HFF-Myc (cell line): ENCODE data around the gene IFITM2.
A peak's percentile ranks its signal among the peaks of the same experiment; 100 is the strongest.

Experiments
- DNase-seq: peaks from one replicate; pipeline ENCODE4 v3.0.0-alpha.2; 2011; ENCODE audit warnings: low read depth; ENCODE audit errors: extremely low read depth
- H3K4me3 ChIP-seq: replicated peaks from 2 replicates; pipeline ENCODE4 v1.5.1; 2011; ENCODE audit warnings: low read depth, mild to moderate bottlenecking, control low read depth, low read length
- TF ChIP-seq, protein P1 (sequence below): IDR thresholded peaks from 2 replicates; pipeline ENCODE4 v1.5.1; 2012; ENCODE audit warnings: mild to moderate bottlenecking, low read depth, low read length, control low read depth; ENCODE audit errors: missing control alignments

Gene IFITM2

GRCh38 chr11:288478-289397 lies 18.9 kb upstream of the IFITM2 start, which contains the start of gene PGGHG:
Gene PGGHG (plus strand): TSS chr11:289126. CDS start chr11:289817, 691 bp downstream.
- DNase-seq, result no peak
- peak within 1 kb of the TSS; percentile 48 for H3K4me3 ChIP-seq
- TF ChIP-seq, protein P1, sequence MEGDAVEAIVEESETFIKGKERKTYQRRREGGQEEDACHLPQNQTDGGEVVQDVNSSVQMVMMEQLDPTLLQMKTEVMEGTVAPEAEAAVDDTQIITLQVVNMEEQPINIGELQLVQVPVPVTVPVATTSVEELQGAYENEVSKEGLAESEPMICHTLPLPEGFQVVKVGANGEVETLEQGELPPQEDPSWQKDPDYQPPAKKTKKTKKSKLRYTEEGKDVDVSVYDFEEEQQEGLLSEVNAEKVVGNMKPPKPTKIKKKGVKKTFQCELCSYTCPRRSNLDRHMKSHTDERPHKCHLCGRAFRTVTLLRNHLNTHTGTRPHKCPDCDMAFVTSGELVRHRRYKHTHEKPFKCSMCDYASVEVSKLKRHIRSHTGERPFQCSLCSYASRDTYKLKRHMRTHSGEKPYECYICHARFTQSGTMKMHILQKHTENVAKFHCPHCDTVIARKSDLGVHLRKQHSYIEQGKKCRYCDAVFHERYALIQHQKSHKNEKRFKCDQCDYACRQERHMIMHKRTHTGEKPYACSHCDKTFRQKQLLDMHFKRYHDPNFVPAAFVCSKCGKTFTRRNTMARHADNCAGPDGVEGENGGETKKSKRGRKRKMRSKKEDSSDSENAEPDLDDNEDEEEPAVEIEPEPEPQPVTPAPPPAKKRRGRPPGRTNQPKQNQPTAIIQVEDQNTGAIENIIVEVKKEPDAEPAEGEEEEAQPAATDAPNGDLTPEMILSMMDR, result no peak

GRCh38 chr11:289398-289711 lies 18.3 kb upstream of the IFITM2 start:
- DNase-seq, result no peak
- TF ChIP-seq, protein P1, result no peak
- H3K4me3 ChIP-seq, result peak overlapping the region; percentile 48

- TF ChIP-seq, protein P1, result no peak
- peak overlapping the region; percentile 48 for H3K4me3 ChIP-seq
- no peak for DNase-seq
Measured at GRCh38 chr11:289712-290620, 17.6 kb upstream of the IFITM2 start.

GRCh38 chr11:290621-291231 lies 16.9 kb upstream of the IFITM2 start:
- no peak for DNase-seq
- TF ChIP-seq, protein P1, result no peak
- H3K4me3 ChIP-seq, result no peak overlapping the region

DNA sequence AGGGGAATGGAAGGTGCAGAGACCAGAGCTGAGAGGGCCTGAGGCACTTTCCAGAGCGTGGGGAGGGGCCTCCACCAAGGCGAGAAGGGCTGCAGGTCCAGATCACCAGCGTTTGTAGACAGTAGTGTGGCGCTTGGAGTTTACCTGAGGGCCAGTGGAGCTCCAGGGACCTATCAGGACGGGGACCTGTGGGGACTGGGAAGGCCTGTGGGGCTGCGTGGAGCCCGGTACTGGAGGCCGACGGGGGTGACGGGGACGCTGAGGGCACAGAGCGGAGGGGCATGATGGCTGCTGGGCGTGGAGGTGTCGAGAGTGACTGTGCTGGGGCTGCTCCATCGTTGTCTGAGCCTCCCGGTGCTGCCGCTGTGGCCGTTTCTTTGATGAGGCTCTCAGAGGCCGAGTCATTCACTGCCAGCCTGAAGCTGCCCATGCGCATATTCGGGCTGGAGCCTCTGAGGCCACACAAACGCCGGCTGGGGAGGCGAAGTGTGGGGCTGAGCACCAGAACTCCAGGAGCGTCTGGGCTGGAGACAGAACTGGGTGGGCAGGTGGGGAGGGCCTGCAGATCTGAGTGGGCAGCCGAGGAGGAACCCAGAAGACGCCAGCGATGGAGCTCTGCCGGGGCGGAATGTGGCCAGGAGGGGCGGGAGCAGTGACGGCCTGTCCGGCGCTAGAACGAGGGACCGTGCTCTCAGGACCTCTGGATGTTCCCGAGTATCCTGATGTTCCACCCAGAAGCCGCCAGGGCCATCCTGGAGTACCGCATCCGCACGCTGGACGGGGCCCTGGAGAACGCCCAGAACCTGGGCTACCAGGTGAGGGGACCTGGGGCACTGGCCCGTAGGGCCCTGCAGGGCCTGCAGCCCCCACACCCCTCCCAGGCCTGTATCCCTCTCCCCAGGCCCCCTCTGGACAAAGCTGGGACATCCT lies 16.1 kb upstream of the IFITM2 start:
- DNase-seq, result no peak
- no peak overlapping the region for H3K4me3 ChIP-seq
- TF ChIP-seq, protein P1, result no peak
